ENCODE measurements around the gene IRF9. TPM values are rescaled to one million over a fixed set of nuclear protein-coding genes. Genes with fewer than 3 reads are reported as not detected.

IRF9 gene
- 8.1 and 11.2 TPM in 2 replicates for total RNA-seq (2014; rRNA removed; shearing (Covaris generic))

DNA sequence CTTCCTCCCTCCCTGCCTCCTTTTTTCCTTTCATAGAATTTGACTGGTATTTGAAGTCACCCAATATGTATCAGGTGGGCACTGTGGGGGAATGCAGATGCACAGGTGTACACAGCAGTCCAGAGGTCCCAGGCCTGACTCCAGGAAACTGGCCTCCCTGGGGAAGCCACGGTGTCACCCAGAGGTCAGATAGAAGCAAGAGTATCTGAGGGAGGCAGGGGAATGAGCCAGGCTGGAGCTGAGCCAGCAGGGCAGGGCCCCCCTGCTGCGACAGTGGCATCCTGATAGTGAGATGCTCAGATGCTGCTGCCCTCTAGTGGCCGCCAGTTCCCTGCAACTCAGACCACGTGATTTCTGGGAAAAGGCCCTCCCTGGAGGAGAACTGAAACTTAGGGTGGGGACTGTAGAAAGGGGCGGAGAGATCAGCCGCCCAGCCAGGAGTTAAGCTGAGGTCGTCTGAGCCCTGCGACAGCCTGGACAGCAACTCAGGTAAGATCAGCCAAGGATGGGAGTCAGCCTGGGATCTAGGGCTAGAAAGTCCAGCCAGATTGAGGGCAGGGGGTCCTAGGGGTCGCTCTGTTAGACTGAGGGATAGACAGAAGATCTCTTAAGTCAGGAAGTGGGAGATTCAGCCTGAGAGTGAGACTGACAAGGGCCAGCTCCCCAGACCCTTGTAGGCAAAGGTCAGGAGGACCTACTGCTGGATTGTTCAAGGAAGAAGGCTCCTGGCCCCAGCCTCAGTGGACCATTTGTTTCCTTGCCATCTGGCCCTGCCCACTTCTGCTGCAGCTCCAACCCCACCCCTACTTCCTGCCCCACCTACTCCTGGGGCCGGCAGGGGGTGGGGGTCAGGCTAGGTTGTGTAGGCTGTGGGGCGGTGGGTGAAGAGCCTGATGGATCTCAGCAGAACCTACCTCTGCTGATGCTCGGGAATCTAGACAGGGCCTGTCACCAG lies at the start of gene IRF9:
Gene IRF9 (plus strand): TSS at position 416 of the 955 bp plus-strand sequence. CDS start 880 bp downstream, outside the sequence.
- Histone ChIP-seq H3K27me3 (ENCODE audit: control insufficient read depth, insufficient read depth, low read length) (no peaks in the 10 kb centered on the region), H3K36me3 (replicated peaks; ENCODE audit: control insufficient read depth, insufficient read depth, low read length) (peaks cover 33% of the 10 kb centered on the region), H3K4me3 (ENCODE audit: insufficient read depth, low read depth, low read length) (peak within 1 kb of the TSS; percentile 41)
- DNase-seq: peak; percentile 98

- Histone ChIP-seq H3K4me3 (ENCODE audit: insufficient read depth, low read depth, low read length) (peak overlapping the region; percentile 86), H3K36me3 (replicated peaks; ENCODE audit: control insufficient read depth, insufficient read depth, low read length) (peaks cover 4% of the 10 kb centered on the region), H3K27me3 (ENCODE audit: control insufficient read depth, insufficient read depth, low read length) (no peaks in the 10 kb centered on the region)
- no peak for DNase-seq
These were observed 47.7 kb upstream of the IRF9 start for GRCh38 chr14:24113379-24113800.

DNA sequence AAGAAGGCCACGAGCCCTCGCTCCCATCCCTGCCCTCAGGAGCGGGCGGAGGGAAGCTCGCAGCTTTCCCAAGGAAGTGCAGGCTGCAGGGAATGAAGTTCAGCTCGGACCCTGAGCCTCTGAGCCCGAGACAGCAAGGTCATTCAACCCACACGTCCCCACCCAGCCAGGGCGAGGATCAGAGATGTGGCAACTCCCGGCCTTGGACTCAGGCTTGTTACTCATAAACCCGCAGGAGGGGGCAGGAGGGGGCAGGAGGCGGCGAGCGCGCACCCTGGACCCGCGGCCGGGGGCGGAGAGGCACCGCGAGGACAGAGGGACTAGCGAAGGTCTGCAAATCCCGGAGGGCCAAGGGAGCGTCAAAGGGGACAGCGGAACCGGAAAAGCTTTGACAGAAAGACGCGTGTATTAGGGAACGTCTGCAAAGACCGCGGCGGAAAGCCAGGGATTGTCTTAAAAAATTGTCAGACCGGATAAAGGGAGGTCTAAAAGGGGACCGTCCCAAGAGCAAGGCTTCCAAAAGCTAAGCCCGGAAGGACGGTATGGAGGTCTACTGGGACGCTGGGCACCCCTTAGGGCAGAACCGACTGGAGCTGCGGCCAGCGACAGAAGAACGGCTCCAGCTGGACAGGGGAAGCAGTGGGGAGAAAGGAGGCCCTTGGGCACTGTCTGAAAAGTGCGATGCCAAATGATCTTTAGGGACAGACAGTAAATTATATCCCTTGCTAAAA lies 47.1 kb upstream of the IRF9 start:
- Histone ChIP-seq H3K36me3 (replicated peaks; ENCODE audit: control insufficient read depth, insufficient read depth, low read length) (peaks cover 9% of the 10 kb centered on the region), H3K27me3 (ENCODE audit: control insufficient read depth, insufficient read depth, low read length) (no peaks in the 10 kb centered on the region), H3K4me3 (ENCODE audit: insufficient read depth, low read depth, low read length) (peak overlapping the region; percentile 86)
- DNase-seq: peak; percentile 89

- H3K36me3 ChIP-seq (replicated peaks; ENCODE audit: control insufficient read depth, insufficient read depth, low read length): peaks cover 17% of the 10 kb centered on the region
- no peaks in the 10 kb centered on the region for H3K27me3 ChIP-seq (ENCODE audit: control insufficient read depth, insufficient read depth, low read length)
- peak; percentile 98 for DNase-seq
- H3K4me3 ChIP-seq (ENCODE audit: insufficient read depth, low read depth, low read length): peak within 1 kb of the TSS; percentile 86
These were observed 46.3 kb upstream of the IRF9 start, which contains the start of the genes DCAF11 and NRL for GRCh38 chr14:24114532-24115421. Gene DCAF11 (plus strand): TSS chr14:24114777. CDS start chr14:24115595, 818 bp downstream. Gene NRL (minus strand): TSS chr14:24114949. CDS start chr14:24082848, 32,101 bp downstream.

- DNase-seq: no peak
- Histone ChIP-seq H3K36me3 (replicated peaks; ENCODE audit: control insufficient read depth, insufficient read depth, low read length) (peaks cover 20% of the 10 kb centered on the region), H3K4me3 (ENCODE audit: insufficient read depth, low read depth, low read length) (peak overlapping the region; percentile 60), H3K27me3 (ENCODE audit: control insufficient read depth, insufficient read depth, low read length) (no peaks in the 10 kb centered on the region)
These were observed 45.5 kb upstream of the IRF9 start for GRCh38 chr14:24115422-24116127.

- H3K36me3 ChIP-seq (replicated peaks; ENCODE audit: control insufficient read depth, insufficient read depth, low read length): peaks cover 24% of the 10 kb centered on the region
- no peak for DNase-seq
- H3K27me3 ChIP-seq (ENCODE audit: control insufficient read depth, insufficient read depth, low read length): no peaks in the 10 kb centered on the region
- H3K4me3 ChIP-seq (ENCODE audit: insufficient read depth, low read depth, low read length): no peak overlapping the region; the same call in 1 of the 2 replicates
These were observed 44.8 kb upstream of the IRF9 start for GRCh38 chr14:24116128-24116814.

DNA sequence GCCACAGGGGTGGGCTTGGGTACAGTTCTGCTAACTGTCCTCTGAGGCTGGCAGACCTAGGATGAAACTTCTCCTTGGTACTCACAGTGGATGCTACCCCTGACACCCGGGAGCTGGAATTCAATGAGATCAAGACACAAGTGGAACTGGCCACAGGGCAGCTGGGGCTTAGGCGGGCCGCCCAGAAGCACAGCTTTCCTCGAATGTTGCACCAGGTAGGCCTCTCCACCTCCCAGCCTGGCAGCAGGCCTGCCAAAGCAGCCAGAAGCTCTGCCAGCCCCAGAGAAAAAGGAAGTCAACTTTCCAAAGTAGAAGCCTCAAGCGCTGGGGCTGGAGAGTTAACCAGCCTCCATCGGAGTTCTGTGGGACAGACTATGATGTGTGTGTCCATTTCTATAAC lies 43.9 kb upstream of the IRF9 start:
- H3K4me3 ChIP-seq (ENCODE audit: insufficient read depth, low read depth, low read length): no peak overlapping the region
- peaks cover 26% of the 10 kb centered on the region for H3K36me3 ChIP-seq (replicated peaks; ENCODE audit: control insufficient read depth, insufficient read depth, low read length)
- no peak for DNase-seq
- no peaks in the 10 kb centered on the region for H3K27me3 ChIP-seq (ENCODE audit: control insufficient read depth, insufficient read depth, low read length)

DNA sequence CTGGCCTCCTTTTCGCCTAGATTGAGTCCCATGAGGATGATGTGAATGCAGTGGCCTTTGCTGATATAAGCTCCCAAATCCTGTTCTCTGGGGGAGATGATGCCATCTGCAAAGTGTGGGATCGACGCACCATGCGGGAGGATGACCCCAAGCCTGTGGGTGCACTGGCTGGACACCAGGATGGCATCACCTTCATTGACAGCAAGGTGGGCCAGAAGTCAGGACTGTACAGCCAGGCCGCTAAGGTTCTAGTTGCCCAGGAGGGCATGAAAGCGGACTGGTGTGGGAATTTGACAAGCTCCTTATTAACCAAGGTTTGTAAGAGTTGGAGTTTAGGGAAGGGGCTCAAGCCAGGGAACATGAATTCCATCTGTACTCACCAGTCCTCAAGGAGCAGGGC lies 41.4 kb upstream of the IRF9 start:
- Histone ChIP-seq H3K27me3 (ENCODE audit: control insufficient read depth, insufficient read depth, low read length) (no peaks in the 10 kb centered on the region), H3K36me3 (replicated peaks; ENCODE audit: control insufficient read depth, insufficient read depth, low read length) (peaks cover 33% of the 10 kb centered on the region)

GRCh38 chr14:24121210-24121609 lies 39.9 kb upstream of the IRF9 start:
- peak; percentile 8 for DNase-seq
- no peak overlapping the region for H3K4me3 ChIP-seq (ENCODE audit: insufficient read depth, low read depth, low read length)
- peaks cover 33% of the 10 kb centered on the region for H3K36me3 ChIP-seq (replicated peaks; ENCODE audit: control insufficient read depth, insufficient read depth, low read length)
- no peaks in the 10 kb centered on the region for H3K27me3 ChIP-seq (ENCODE audit: control insufficient read depth, insufficient read depth, low read length)

More for the DNA sequence above, 41.4 kb upstream of the IRF9 start:
- DNase-seq: peak; percentile 3
- no peak overlapping the region for H3K4me3 ChIP-seq (ENCODE audit: insufficient read depth, low read depth, low read length)

GRCh38 chr14:24122416-24122815 lies 38.6 kb upstream of the IRF9 start:
- no peak for DNase-seq
- H3K4me3 ChIP-seq (ENCODE audit: insufficient read depth, low read depth, low read length): no peak overlapping the region
- H3K36me3 ChIP-seq (replicated peaks; ENCODE audit: control insufficient read depth, insufficient read depth, low read length): peaks cover 33% of the 10 kb centered on the region
- H3K27me3 ChIP-seq (ENCODE audit: control insufficient read depth, insufficient read depth, low read length): no peaks in the 10 kb centered on the region

DNA sequence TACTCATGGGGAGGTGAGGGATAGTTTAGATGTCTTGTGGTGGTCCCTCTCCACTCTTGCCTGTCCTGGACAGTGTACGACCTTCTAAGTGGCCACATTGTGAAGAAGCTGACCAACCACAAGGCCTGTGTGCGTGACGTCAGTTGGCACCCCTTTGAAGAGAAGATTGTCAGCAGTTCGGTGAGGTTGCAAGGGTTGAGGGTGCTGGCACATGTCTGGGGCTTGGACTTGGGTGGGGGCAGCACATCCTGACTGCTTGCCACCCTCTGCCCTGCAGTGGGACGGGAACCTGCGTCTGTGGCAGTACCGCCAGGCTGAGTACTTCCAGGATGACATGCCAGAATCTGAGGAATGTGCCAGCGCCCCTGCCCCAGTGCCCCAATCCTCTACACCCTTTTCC lies 38.2 kb upstream of the IRF9 start:
- no peak overlapping the region for H3K4me3 ChIP-seq (ENCODE audit: insufficient read depth, low read depth, low read length)
- no peak for DNase-seq
- H3K36me3 ChIP-seq (replicated peaks; ENCODE audit: control insufficient read depth, insufficient read depth, low read length): peaks cover 33% of the 10 kb centered on the region
- H3K27me3 ChIP-seq (ENCODE audit: control insufficient read depth, insufficient read depth, low read length): no peaks in the 10 kb centered on the region

DNA sequence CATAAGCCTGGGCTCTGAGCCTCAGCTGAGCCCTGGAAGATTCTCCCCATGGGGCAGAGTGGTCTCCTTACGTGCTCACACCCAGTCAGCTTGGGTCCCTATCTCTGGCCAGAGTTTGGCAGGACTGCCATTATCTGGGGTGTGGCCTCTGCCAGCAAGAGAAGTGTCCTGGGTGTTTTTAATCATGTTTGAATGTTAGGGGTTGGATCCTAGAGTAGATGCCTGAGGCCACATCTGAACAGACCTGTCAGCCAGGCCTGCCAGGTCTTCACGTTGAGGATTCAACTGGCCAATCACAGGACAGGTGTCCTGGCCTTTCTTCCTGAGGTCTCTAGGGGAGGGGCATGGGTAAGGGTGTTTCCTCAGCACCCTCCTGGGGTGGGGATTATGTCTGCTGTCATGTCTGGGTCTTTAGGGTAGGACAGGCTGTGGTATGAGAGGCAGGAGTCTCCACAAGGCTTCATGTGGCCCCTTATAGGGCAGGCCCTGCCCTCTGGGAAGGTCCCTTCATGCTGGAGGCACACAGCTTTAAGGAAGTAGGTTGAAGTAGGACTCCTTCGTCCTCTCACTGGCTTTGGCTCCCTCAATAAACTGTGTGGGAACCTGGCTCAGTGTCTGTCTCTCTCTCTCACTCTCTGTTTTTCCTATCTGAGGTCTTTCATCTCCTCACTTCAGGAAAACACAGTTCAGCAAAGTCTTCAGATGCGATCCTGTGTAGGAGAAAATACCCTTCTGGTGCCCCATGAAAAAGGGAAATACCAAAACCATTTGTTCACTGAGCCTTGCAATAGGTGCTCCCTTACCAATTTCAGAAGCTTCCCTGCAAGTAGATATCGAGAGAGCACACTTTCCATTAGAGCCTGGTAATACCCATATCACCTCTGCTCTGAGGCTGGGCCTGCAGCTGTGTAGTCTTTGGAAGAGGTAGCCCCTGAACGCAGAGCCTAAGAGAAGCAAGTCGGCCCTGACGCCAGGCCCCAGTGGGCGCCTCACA lies 37.3 kb upstream of the IRF9 start:
- Histone ChIP-seq H3K36me3 (replicated peaks; ENCODE audit: control insufficient read depth, insufficient read depth, low read length) (peaks cover 26% of the 10 kb centered on the region), H3K27me3 (ENCODE audit: control insufficient read depth, insufficient read depth, low read length) (no peaks in the 10 kb centered on the region), H3K4me3 (ENCODE audit: insufficient read depth, low read depth, low read length) (no peak overlapping the region)
- DNase-seq: no peak
